ENCODE measurements around the gene AKAP10.

AKAP10 gene

GRCh38 chr17:20008242-20009051 is 30.8 kb upstream of the AKAP10 start:
- Histone ChIP-seq H3K4me1 (ENCODE audit: control insufficient read depth in 1 of 2, insufficient read depth in 2 of 2, low read length in 2 of 2) (peaks cover 4 to 13% of the 10 kb centered on the region in 2 donors), H3K9me3 (ENCODE audit: control insufficient read depth in 1 of 2, low read length in 2 of 2) (no peaks in the 10 kb centered on the region), H3K9ac (ENCODE audit: low read depth in 1 of 2, low read length in 2 of 2) (peak overlapping the region; percentile 9 to 77), H3K27ac (ENCODE audit: low read depth, low read length) (no peak overlapping the region), H3K36me3 (ENCODE audit: control insufficient read depth in 1 of 2, insufficient read depth in 2 of 2, low read length in 2 of 2) (no peaks in the 10 kb centered on the region), H3K27me3 (ENCODE audit: control insufficient read depth in 1 of 2, insufficient read depth in 2 of 2, low read length in 2 of 2) (peaks cover 14 to 28% of the 10 kb centered on the region in 2 donors), H3K4me3 (ENCODE audit: low read depth in 1 of 2, low read length in 2 of 2) (peak overlapping the region; percentile 76 to 80)

GRCh38 chr17:19996502-19996901 is 18.9 kb upstream of the AKAP10 start:
- H3K36me3 ChIP-seq (ENCODE audit: control insufficient read depth in 1 of 2, insufficient read depth in 2 of 2, low read length in 2 of 2) = no peaks in the 10 kb centered on the region
- H3K27me3 ChIP-seq (ENCODE audit: control insufficient read depth in 1 of 2, insufficient read depth in 2 of 2, low read length in 2 of 2) = no peaks in the 10 kb centered on the region
- H3K4me3 ChIP-seq (ENCODE audit: low read depth in 1 of 2, low read length in 2 of 2) = no peak overlapping the region
- H3K9ac ChIP-seq (ENCODE audit: low read depth in 1 of 2, low read length in 2 of 2) = no peak overlapping the region
- no peaks in the 10 kb centered on the region for H3K9me3 ChIP-seq (ENCODE audit: control insufficient read depth in 1 of 2, low read length in 2 of 2)
- H3K27ac ChIP-seq (ENCODE audit: low read depth, low read length) = no peak overlapping the region
- H3K4me1 ChIP-seq (ENCODE audit: control insufficient read depth in 1 of 2, insufficient read depth in 2 of 2, low read length in 2 of 2) = no peaks in the 10 kb centered on the region

GRCh38 chr17:19996086-19996485 is 18.5 kb upstream of the AKAP10 start:
- no peaks in the 10 kb centered on the region for H3K36me3 ChIP-seq (ENCODE audit: control insufficient read depth in 1 of 2, insufficient read depth in 2 of 2, low read length in 2 of 2)
- no peaks in the 10 kb centered on the region for H3K27me3 ChIP-seq (ENCODE audit: control insufficient read depth in 1 of 2, insufficient read depth in 2 of 2, low read length in 2 of 2)
- no peak overlapping the region for H3K27ac ChIP-seq (ENCODE audit: low read depth, low read length)
- H3K4me3 ChIP-seq (ENCODE audit: low read depth in 1 of 2, low read length in 2 of 2) = no peak overlapping the region
- no peaks in the 10 kb centered on the region for H3K9me3 ChIP-seq (ENCODE audit: control insufficient read depth in 1 of 2, low read length in 2 of 2)
- H3K4me1 ChIP-seq (ENCODE audit: control insufficient read depth in 1 of 2, insufficient read depth in 2 of 2, low read length in 2 of 2) = no peaks in the 10 kb centered on the region
- H3K9ac ChIP-seq (ENCODE audit: low read depth in 1 of 2, low read length in 2 of 2) = no peak overlapping the region

GRCh38 chr17:19992803-19993713 is 15.4 kb upstream of the AKAP10 start:
- no peak overlapping the region for H3K4me3 ChIP-seq (ENCODE audit: low read depth in 1 of 2, low read length in 2 of 2)
- H3K4me1 ChIP-seq (ENCODE audit: control insufficient read depth in 1 of 2, insufficient read depth in 2 of 2, low read length in 2 of 2) = no peaks in the 10 kb centered on the region
- H3K9ac ChIP-seq (ENCODE audit: low read depth in 1 of 2, low read length in 2 of 2) = no peak overlapping the region
- H3K9me3 ChIP-seq (ENCODE audit: control insufficient read depth in 1 of 2, low read length in 2 of 2) = no peaks in the 10 kb centered on the region
- no peaks in the 10 kb centered on the region for H3K27me3 ChIP-seq (ENCODE audit: control insufficient read depth in 1 of 2, insufficient read depth in 2 of 2, low read length in 2 of 2)
- no peak overlapping the region for H3K27ac ChIP-seq (ENCODE audit: low read depth, low read length)
- no peaks in the 10 kb centered on the region for H3K36me3 ChIP-seq (ENCODE audit: control insufficient read depth in 1 of 2, insufficient read depth in 2 of 2, low read length in 2 of 2)

GRCh38 chr17:19991252-19991885 is 13.7 kb upstream of the AKAP10 start:
- Histone ChIP-seq H3K36me3 (ENCODE audit: control insufficient read depth in 1 of 2, insufficient read depth in 2 of 2, low read length in 2 of 2) (no peaks in the 10 kb centered on the region), H3K9ac (ENCODE audit: low read depth in 1 of 2, low read length in 2 of 2) (no peak overlapping the region), H3K9me3 (ENCODE audit: control insufficient read depth in 1 of 2, low read length in 2 of 2) (no peaks in the 10 kb centered on the region), H3K27ac (ENCODE audit: low read depth, low read length) (no peak overlapping the region), H3K4me3 (ENCODE audit: low read depth in 1 of 2, low read length in 2 of 2) (no peak overlapping the region), H3K27me3 (ENCODE audit: control insufficient read depth in 1 of 2, insufficient read depth in 2 of 2, low read length in 2 of 2) (no peaks in the 10 kb centered on the region), H3K4me1 (ENCODE audit: control insufficient read depth in 1 of 2, insufficient read depth in 2 of 2, low read length in 2 of 2) (no peaks in the 10 kb centered on the region)

- H3K9me3 ChIP-seq (ENCODE audit: control insufficient read depth in 1 of 2, low read length in 2 of 2) = no peaks in the 10 kb centered on the region
- no peak overlapping the region for H3K4me3 ChIP-seq (ENCODE audit: low read depth in 1 of 2, low read length in 2 of 2)
- H3K9ac ChIP-seq (ENCODE audit: low read depth in 1 of 2, low read length in 2 of 2) = no peak overlapping the region
- H3K27me3 ChIP-seq (ENCODE audit: control insufficient read depth in 1 of 2, insufficient read depth in 2 of 2, low read length in 2 of 2) = no peaks in the 10 kb centered on the region
- H3K36me3 ChIP-seq (ENCODE audit: control insufficient read depth in 1 of 2, insufficient read depth in 2 of 2, low read length in 2 of 2) = no peaks in the 10 kb centered on the region
- no peaks in the 10 kb centered on the region for H3K4me1 ChIP-seq (ENCODE audit: control insufficient read depth in 1 of 2, insufficient read depth in 2 of 2, low read length in 2 of 2)
- no peak overlapping the region for H3K27ac ChIP-seq (ENCODE audit: low read depth, low read length)
Observed at GRCh38 chr17:19987897-19988296, 10.3 kb upstream of the AKAP10 start.

GRCh38 chr17:19986941-19987861 is 9.6 kb upstream of the AKAP10 start:
- no peaks in the 10 kb centered on the region for H3K4me1 ChIP-seq (ENCODE audit: control insufficient read depth in 1 of 2, insufficient read depth in 2 of 2, low read length in 2 of 2)
- no peaks in the 10 kb centered on the region for H3K9me3 ChIP-seq (ENCODE audit: control insufficient read depth in 1 of 2, low read length in 2 of 2)
- no peak overlapping the region for H3K4me3 ChIP-seq (ENCODE audit: low read depth in 1 of 2, low read length in 2 of 2)
- no peak overlapping the region for H3K9ac ChIP-seq (ENCODE audit: low read depth in 1 of 2, low read length in 2 of 2)
- no peak overlapping the region for H3K27ac ChIP-seq (ENCODE audit: low read depth, low read length)
- H3K27me3 ChIP-seq (ENCODE audit: control insufficient read depth in 1 of 2, insufficient read depth in 2 of 2, low read length in 2 of 2) = no peaks in the 10 kb centered on the region
- H3K36me3 ChIP-seq (ENCODE audit: control insufficient read depth in 1 of 2, insufficient read depth in 2 of 2, low read length in 2 of 2) = no peaks in the 10 kb centered on the region

- no peaks in the 10 kb centered on the region for H3K36me3 ChIP-seq (ENCODE audit: control insufficient read depth in 1 of 2, insufficient read depth in 2 of 2, low read length in 2 of 2)
- H3K9ac ChIP-seq (ENCODE audit: low read depth in 1 of 2, low read length in 2 of 2) = no peak overlapping the region
- H3K9me3 ChIP-seq (ENCODE audit: control insufficient read depth in 1 of 2, low read length in 2 of 2) = no peaks in the 10 kb centered on the region
- no peak overlapping the region for H3K27ac ChIP-seq (ENCODE audit: low read depth, low read length)
- peak overlapping the region in 1 of 2 donors; percentile 21 for H3K4me3 ChIP-seq (ENCODE audit: low read depth in 1 of 2, low read length in 2 of 2)
- no peaks in the 10 kb centered on the region for H3K27me3 ChIP-seq (ENCODE audit: control insufficient read depth in 1 of 2, insufficient read depth in 2 of 2, low read length in 2 of 2)
- peaks cover 13 to 14% of the 10 kb centered on the region in 2 donors for H3K4me1 ChIP-seq (ENCODE audit: control insufficient read depth in 1 of 2, insufficient read depth in 2 of 2, low read length in 2 of 2)
Observed at GRCh38 chr17:19979917-19980770, 2.5 kb upstream of the AKAP10 start.

- no peak overlapping the region for H3K27ac ChIP-seq (ENCODE audit: low read depth, low read length)
- H3K9me3 ChIP-seq (ENCODE audit: control insufficient read depth in 1 of 2, low read length in 2 of 2) = no peaks in the 10 kb centered on the region
- H3K27me3 ChIP-seq (ENCODE audit: control insufficient read depth in 1 of 2, insufficient read depth in 2 of 2, low read length in 2 of 2) = no peaks in the 10 kb centered on the region
- H3K4me1 ChIP-seq (ENCODE audit: control insufficient read depth in 1 of 2, insufficient read depth in 2 of 2, low read length in 2 of 2) = peaks cover 13 to 14% of the 10 kb centered on the region in 2 donors
- no peak overlapping the region for H3K9ac ChIP-seq (ENCODE audit: low read depth in 1 of 2, low read length in 2 of 2)
- no peaks in the 10 kb centered on the region for H3K36me3 ChIP-seq (ENCODE audit: control insufficient read depth in 1 of 2, insufficient read depth in 2 of 2, low read length in 2 of 2)
- peak overlapping the region; percentile 96 to 98 for H3K4me3 ChIP-seq (ENCODE audit: low read depth in 1 of 2, low read length in 2 of 2)
Observed at GRCh38 chr17:19978805-19979211, 1.2 kb upstream of the AKAP10 start.

All from duodenal mucosa (tissue), 2 donors.